NT2/D1 (cell line): ENCODE results near the gene CCL4.
"Not testable (repeated sequence)": the region's sequence is repeated elsewhere in the genome, so short reads cannot be mapped to it uniquely, and the experiment has no call there.

Experiments
- DNase-seq: peaks from one replicate; pipeline ENCODE4 v3.0.0-alpha.2; 2011; ENCODE audit warnings: low read depth, low spot score
- H3K27me3 ChIP-seq: 2 replicates; pipeline ENCODE4 v1.6.0; 2011; ENCODE audit warnings: mild to moderate bottlenecking; ENCODE audit not compliant: insufficient read length, insufficient read depth
- H3K36me3 ChIP-seq: 2 replicates; pipeline ENCODE4 v1.6.1; 2011; ENCODE audit warnings: mild to moderate bottlenecking, low read length, mixed read lengths; ENCODE audit not compliant: insufficient read depth, insufficient read length
- H3K4me1 ChIP-seq: 2 replicates; pipeline ENCODE4 v1.5.1; 2011; ENCODE audit not compliant: insufficient read depth, insufficient read length
- H3K4me3 ChIP-seq: 2 replicates; pipeline ENCODE4 v1.5.1; 2011; ENCODE audit warnings: low read depth; ENCODE audit not compliant: insufficient read length
- H3K9ac ChIP-seq: 2 replicates; pipeline ENCODE4 v1.6.0; 2011; ENCODE audit warnings: low read depth; ENCODE audit not compliant: insufficient read length
- H3K9me3 ChIP-seq: 2 replicates; pipeline ENCODE4 v1.5.1; 2011; ENCODE audit warnings: mild to moderate bottlenecking, low read length; ENCODE audit not compliant: insufficient read depth
- SUZ12 ChIP-seq: IDR thresholded peaks from 2 replicates; pipeline ENCODE4 v1.6.1; 2011; ENCODE audit not compliant: insufficient read length, insufficient read depth; ENCODE audit errors: extremely low read depth
- YY1 ChIP-seq: IDR thresholded peaks from 2 replicates; pipeline ENCODE4 v1.6.1; 2011; ENCODE audit not compliant: insufficient read length, insufficient read depth
- ZNF274 ChIP-seq: IDR thresholded peaks from 2 replicates; pipeline ENCODE4 v1.6.1; 2011; ENCODE audit warnings: mild to moderate bottlenecking, low read depth, low read length

Gene CCL4

GRCh38 chr17:36105781-36106492 is 2.3 kb downstream of the CCL4 start:
- TF ChIP-seq YY1 (no peak), ZNF274 (no peak)
- Histone ChIP-seq H3K36me3 (no peaks in the 10 kb centered on the region), H3K9me3 (no peaks in the 10 kb centered on the region), H3K9ac (no peak overlapping the region), H3K27me3 (no peaks in the 10 kb centered on the region), H3K4me1 (no peaks in the 10 kb centered on the region), H3K4me3 (no peak overlapping the region)
- DNase-seq = no peak

DNA sequence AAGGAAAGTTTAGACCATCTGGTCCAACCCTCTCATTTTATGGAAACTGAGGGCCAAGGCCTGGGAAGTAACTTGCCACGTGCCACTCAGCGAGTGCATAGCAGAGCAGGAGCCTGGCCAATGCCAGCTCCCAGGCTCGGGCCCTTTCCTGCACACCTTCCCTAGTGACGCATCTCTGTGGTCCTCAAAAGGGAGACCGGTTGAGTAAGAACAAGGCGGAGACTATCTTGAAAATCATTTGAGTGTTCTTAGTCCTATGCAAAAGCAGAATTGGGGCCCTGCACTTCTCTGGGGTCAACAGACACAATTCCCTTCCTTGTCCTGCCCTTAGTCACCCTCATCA is 2.8 kb downstream of the CCL4 start:
- Histone ChIP-seq H3K4me1 (no peaks in the 10 kb centered on the region), H3K9me3 (no peaks in the 10 kb centered on the region; the same call in 1 of the 2 replicates), H3K27me3 (no peaks in the 10 kb centered on the region), H3K36me3 (no peaks in the 10 kb centered on the region), H3K9ac (no peak overlapping the region), H3K4me3 (no peak overlapping the region)
- no peak for DNase-seq
- no peak for TF ChIP-seq YY1
- no peak for TF ChIP-seq SUZ12
- no peak for TF ChIP-seq ZNF274

DNA sequence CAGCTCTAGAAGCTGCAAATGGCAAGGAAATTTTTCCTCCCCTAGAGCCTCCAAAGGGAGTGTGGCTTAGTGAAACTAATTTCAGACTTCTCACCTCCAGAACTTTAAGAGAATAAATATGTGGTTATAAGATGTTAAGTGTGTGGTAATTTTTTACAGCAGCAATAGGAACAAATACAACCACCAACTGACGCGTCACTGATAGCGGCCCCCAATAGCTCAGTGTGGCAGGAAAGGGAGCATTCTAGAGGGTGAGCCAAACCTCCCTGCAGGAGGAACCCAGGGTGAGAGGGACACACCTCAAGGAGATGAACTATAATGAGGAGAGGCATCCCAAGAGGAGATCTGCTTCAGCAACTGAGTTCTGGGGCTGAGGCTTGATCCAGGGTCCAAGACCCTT is 4.0 kb downstream of the CCL4 start:
- H3K36me3 ChIP-seq = no peaks in the 10 kb centered on the region
- TF ChIP-seq SUZ12 (no peak), ZNF274 (no peak), YY1 (no peak)
- H3K9ac ChIP-seq = no peak overlapping the region
- H3K4me1 ChIP-seq = no peaks in the 10 kb centered on the region
- H3K4me3 ChIP-seq = no peak overlapping the region
- DNase-seq = no peak
- H3K9me3 ChIP-seq = peaks cover 5% of the 10 kb centered on the region; the same call in 1 of the 2 replicates
- no peaks in the 10 kb centered on the region for H3K27me3 ChIP-seq

DNA sequence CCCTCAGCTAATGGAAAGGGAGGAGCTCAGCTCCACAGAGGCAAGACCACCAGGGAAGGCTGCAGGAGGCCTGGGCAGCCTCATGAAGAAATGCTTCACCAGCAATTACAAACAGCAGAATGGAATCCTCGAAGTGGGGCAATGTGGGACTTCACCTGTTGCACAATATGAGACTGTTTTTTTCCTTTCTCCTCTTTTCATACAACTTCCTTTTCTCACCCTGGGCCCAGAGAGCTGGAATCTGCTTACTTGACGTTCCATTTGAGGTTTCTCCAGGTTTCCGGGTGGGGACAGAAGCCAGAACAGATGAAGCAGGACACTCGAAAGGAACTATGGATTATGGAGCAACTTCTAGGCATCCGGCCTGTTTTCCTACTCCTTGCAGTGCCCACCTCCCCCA is 4.6 kb downstream of the CCL4 start:
- not testable (repeated sequence) for H3K36me3 ChIP-seq, H3K27me3 ChIP-seq, H3K4me1 ChIP-seq, DNase-seq, H3K9ac ChIP-seq, H3K4me3 ChIP-seq
- H3K9me3 ChIP-seq = peaks cover 10% of the 10 kb centered on the region; the same call in 1 of the 2 replicates

- TF ChIP-seq YY1 (no peak), SUZ12 (no peak), ZNF274 (no peak)
- Histone ChIP-seq H3K4me1 (no peaks in the 10 kb centered on the region), H3K4me3 (no peak overlapping the region), H3K36me3 (no peaks in the 10 kb centered on the region), H3K27me3 (no peaks in the 10 kb centered on the region), H3K9ac (no peak overlapping the region), H3K9me3 (peaks cover 10% of the 10 kb centered on the region; the same call in 1 of the 2 replicates)
- DNase-seq = no peak
Measured at GRCh38 chr17:36111068-36111490, 7.5 kb downstream of the CCL4 start.

GRCh38 chr17:36112572-36112971 is 8.9 kb downstream of the CCL4 start:
- H3K9me3 ChIP-seq = peaks cover 10% of the 10 kb centered on the region; the same call in 1 of the 2 replicates
- no peak overlapping the region for H3K9ac ChIP-seq
- H3K4me3 ChIP-seq = no peak overlapping the region
- H3K36me3 ChIP-seq = no peaks in the 10 kb centered on the region
- H3K27me3 ChIP-seq = no peaks in the 10 kb centered on the region
- no peak for DNase-seq
- TF ChIP-seq ZNF274 (no peak), YY1 (no peak), SUZ12 (no peak)
- H3K4me1 ChIP-seq = no peaks in the 10 kb centered on the region

GRCh38 chr17:36113131-36113530 is 9.5 kb downstream of the CCL4 start:
- not testable (repeated sequence) for H3K36me3 ChIP-seq, H3K27me3 ChIP-seq, H3K4me1 ChIP-seq, H3K9ac ChIP-seq, DNase-seq, H3K4me3 ChIP-seq
- peaks cover 10% of the 10 kb centered on the region; the same call in 1 of the 2 replicates for H3K9me3 ChIP-seq

DNA sequence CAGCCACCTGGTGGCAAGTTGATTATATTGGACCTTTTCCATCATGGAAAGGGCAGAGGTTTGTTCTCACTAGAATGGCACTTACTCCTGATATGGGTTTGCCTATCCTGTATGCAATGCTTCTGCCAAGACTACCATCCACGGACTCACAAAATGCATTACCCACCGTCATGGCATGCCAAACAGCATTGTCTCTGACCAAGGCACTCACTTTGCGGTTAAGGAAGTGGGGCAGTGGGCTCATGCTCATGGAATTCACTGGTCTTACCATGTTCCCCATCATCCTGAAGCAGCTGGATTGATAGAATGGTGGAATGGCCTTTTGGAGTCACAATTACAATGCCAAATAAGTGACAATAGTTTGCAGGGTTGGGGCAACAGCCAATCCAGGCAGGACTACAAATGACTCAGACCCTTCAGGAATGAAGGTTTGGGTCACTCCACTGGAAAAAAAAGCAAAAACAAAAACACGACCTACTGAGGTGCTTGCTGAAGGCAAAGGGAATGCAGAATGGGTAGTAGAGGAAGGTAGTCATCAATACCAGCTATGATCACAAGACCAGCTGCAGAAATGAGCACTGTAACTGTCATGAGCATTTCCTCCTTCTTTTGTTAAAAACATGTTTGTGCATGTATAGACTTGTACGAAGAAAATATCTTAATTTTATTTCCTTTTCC is 11.5 kb downstream of the CCL4 start:
- H3K9ac ChIP-seq, H3K36me3 ChIP-seq, H3K4me1 ChIP-seq, H3K27me3 ChIP-seq, H3K4me3 ChIP-seq, DNase-seq: not testable (repeated sequence)
- peaks cover 10% of the 10 kb centered on the region; the same call in 1 of the 2 replicates for H3K9me3 ChIP-seq

DNA sequence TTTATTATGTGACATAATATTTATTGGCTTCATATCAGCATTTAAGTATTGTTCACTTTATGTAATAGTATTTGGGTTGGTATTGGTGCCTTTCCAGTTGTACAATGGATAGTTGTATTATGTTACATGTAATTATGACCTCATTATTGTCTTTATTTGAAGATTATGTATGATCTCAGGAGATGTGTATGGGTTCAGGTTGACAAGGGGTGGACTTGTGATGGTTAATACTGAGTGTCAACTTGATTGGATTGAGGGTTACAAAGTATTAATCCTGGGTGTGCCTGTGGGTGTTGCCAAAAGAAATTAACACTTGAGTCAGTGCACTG is 12.0 kb downstream of the CCL4 start:
- DNase-seq, H3K4me1 ChIP-seq, H3K9ac ChIP-seq, H3K27me3 ChIP-seq, H3K36me3 ChIP-seq, H3K4me3 ChIP-seq: not testable (repeated sequence)
- peaks cover 10% of the 10 kb centered on the region; the same call in 1 of the 2 replicates for H3K9me3 ChIP-seq
